Spleen (tissue), 11 donors: ENCODE results near the gene SFXN3. TPM values are rescaled to one million over a fixed set of nuclear protein-coding genes. Genes with fewer than 3 reads are reported as not detected.

Experiments
- DNase-seq: peaks from one replicate; pipeline ENCODE4 v3.0.0-alpha.2; 2020
- H3K27ac ChIP-seq, 8 donors: fragments of 200-600 bp; sonication (generic) in 7 of 8; 1 replicate in 4 of 8; 2 replicates in 4 of 8; pipeline versions ENCODE4 v1.5.0 to v1.8.0; 2016 to 2021; ENCODE audit warnings: inconsistent platforms in 4 of 8, mild to moderate bottlenecking in 4 of 8, moderate library complexity in 1 of 8
- H3K27me3 ChIP-seq, 7 donors: fragments of 200-600 bp; sonication (generic) in 6 of 7; replicated peaks in 1 of 7; 1 replicate in 4 of 7; 2 replicates in 3 of 7; pipeline versions ENCODE4 v1.5.0 to v1.8.0; 2016 to 2021; ENCODE audit warnings: inconsistent platforms in 3 of 7, mild to moderate bottlenecking in 1 of 7
- H3K36me3 ChIP-seq, 6 donors: fragments of 200-600 bp; sonication (generic) in 5 of 6; 1 replicate in 4 of 6; 2 replicates in 2 of 6; pipeline versions ENCODE4 v1.5.0 to v1.8.0; 2016 to 2021; ENCODE audit warnings: inconsistent platforms in 2 of 6
- H3K4me1 ChIP-seq, 6 donors: fragments of 200-600 bp; sonication (generic) in 5 of 6; 1 replicate in 3 of 6; 2 replicates in 3 of 6; pipeline versions ENCODE4 v1.5.0 to v1.8.0; 2016 to 2021; ENCODE audit warnings: inconsistent platforms in 3 of 6
- H3K4me3 ChIP-seq, 8 donors: fragments of 200-600 bp; sonication (generic) in 7 of 8; 1 replicate in 4 of 8; 2 replicates in 4 of 8; pipeline versions ENCODE4 v1.5.0 to v1.8.0; 2016 to 2021; ENCODE audit warnings: inconsistent platforms in 4 of 8, mild to moderate bottlenecking in 4 of 8, moderate library complexity in 2 of 8
- H3K9me3 ChIP-seq, 8 donors: fragments of 200-600 bp; sonication (generic) in 7 of 8; 1 replicate in 4 of 8; 2 replicates in 4 of 8; pipeline versions ENCODE4 v1.5.0 to v1.8.0; 2016 to 2021; ENCODE audit warnings: inconsistent platforms in 4 of 8
- CTCF ChIP-seq, 11 experiments: fragments of 200-600 bp in 7 of 11; fragments of 450-650 bp in 4 of 11; sonication (generic) in 4 of 11; IDR thresholded peaks in 8 of 11; conservative IDR thresholded peaks in 3 of 11; 1 replicate in 7 of 11; 2 replicates in 4 of 11; pipeline versions ENCODE4 v1.4.0 to v1.8.0; 2016 to 2021; ENCODE audit warnings: antibody characterized with exemption in 11 of 11, inconsistent platforms in 4 of 11, mild to moderate bottlenecking in 1 of 11
- POLR2A ChIP-seq, 3 donors: fragments of 450-650 bp; IDR thresholded peaks; one replicate each; pipeline ENCODE4 v1.5.1; 2017; ENCODE audit warnings: antibody characterized with exemption in 3 of 3, mild to moderate bottlenecking in 1 of 3
- POLR2AphosphoS5 ChIP-seq, 3 donors: sonication (generic); formaldehyde crosslinking; IDR thresholded peaks; one replicate each; pipeline ENCODE4 v1.5.1; 2017; ENCODE audit warnings: antibody characterized with exemption in 3 of 3
- WGBS, 5 donors: extraction: QIAGEN DNeasy Blood & Tissue Kit in 3 of 5; methylation state at CpG; one replicate each; pipeline versions ENCODE4 v1.1.5 to v1.1.7; 2013 to 2018; 5-methylcytosine and 5-hydroxymethylcytosine counted together
- intact Hi-C: fragments of 100-400 bp; cut with DNase I; formaldehyde crosslinking; loops from one replicate; pipeline ENCODE4 v1.15.0; 2023; ENCODE audit warnings: low total_unique reads
- polyA plus RNA-seq, 3 donors: library from polyadenylated mRNA; stranded (reverse); fragments of 200-250 nt; gene quantifications; one replicate each; pipeline ENCODE4 v1.2.1, GENCODE V29; 2013
- total RNA-seq, 7 donors: library from RNA; depleted of rRNA in 3 of 7; stranded (reverse); fragments of >200 nt in 3 of 7; fragmentation: NEBNext Ultra II Directional in 4 of 7; extraction: Animal tissue kit (Norgen Biotek cat#: 25700) in 4 of 7; gene quantifications; one replicate each; pipeline versions ENCODE4 v1.1.0 to v1.2.1, GENCODE V29; 2016 to 2021
- donor health status: healthy with polysubstance abuse.
- donor health status: DM: no; HTN: no; CAD: no; lungs with moderate emphysema.
- donor health status: DM: no; HTN: no; CAD: no.
- donor health status: Bipolar disorder and iron deficiency.
- donor health status: healthy.
- donor health status: DM: no; HTN: no; CAD: no.
- donor health status: DM: yes; HTN: yes; CAD: no.

SFXN3 gene
- total and polyA plus RNA-seq, 10 donors = 7.9 to 70.0 (median 38.5) TPM

GRCh38 chr10:101012525-101013364 is 18.3 kb upstream of the SFXN3 start:
- Histone ChIP-seq H3K36me3 (no peaks in the 10 kb centered on the region), H3K4me1 (peaks cover 10 to 43% (median 22%) of the 10 kb centered on the region in 6 donors), H3K27me3 (peaks cover 0 to 23% (median 6%) of the 10 kb centered on the region in 7 donors), H3K4me3 (no peak overlapping the region), H3K9me3 (no peaks in the 10 kb centered on the region), H3K27ac (peak overlapping the region in 7 of 8 donors; percentile 36 to 77 (median 57))
- intact Hi-C loops = no loop called here
- peak; percentile 47 to 73 (median 64) for TF ChIP-seq POLR2AphosphoS5 (IDR thresholded peaks at IDR 0.05)
- TF ChIP-seq POLR2A (IDR thresholded peaks at IDR 0.05) = no peak
- peak; percentile 73 to 97 (median 90) for TF ChIP-seq CTCF (IDR thresholded peaks at IDR 0.05 in 8 of 11, conservative IDR thresholded peaks at IDR 0.05 in 3 of 11)
- peak; percentile 89 for DNase-seq
- 18 to 33% (median 22%) methylated on average over 8 to 14 of the region's 14 CpGs for WGBS, 5 donors

GRCh38 chr10:101013365-101013825 is 17.6 kb upstream of the SFXN3 start:
- intact Hi-C loops = no loop called here
- H3K27ac ChIP-seq = peak overlapping the region in 6 of 8 donors; percentile 36 to 77 (median 58)
- WGBS, 5 donors = 56 to 67% (median 58%) methylated on average over 9 of the region's 9 CpGs

GRCh38 chr10:101014230-101014884 is 16.7 kb upstream of the SFXN3 start:
- H3K27ac ChIP-seq = no peak overlapping the region
- H3K36me3 ChIP-seq = no peaks in the 10 kb centered on the region
- intact Hi-C loops = no loop called here
- H3K27me3 ChIP-seq = peaks cover 0 to 38% (median 6%) of the 10 kb centered on the region in 7 donors
- peaks cover 18 to 48% (median 36%) of the 10 kb centered on the region in 6 donors for H3K4me1 ChIP-seq
- no peak overlapping the region for H3K4me3 ChIP-seq
- no peaks in the 10 kb centered on the region for H3K9me3 ChIP-seq
- peak; percentile 93 for DNase-seq
- TF ChIP-seq POLR2A (IDR thresholded peaks at IDR 0.05) = no peak
- TF ChIP-seq CTCF (IDR thresholded peaks at IDR 0.05 in 8 of 11, conservative IDR thresholded peaks at IDR 0.05 in 3 of 11) = peak; percentile 84 to 97 (median 92)
- peak in 1 of 3 donors; percentile 32 for TF ChIP-seq POLR2AphosphoS5 (IDR thresholded peaks at IDR 0.05)
- WGBS, 5 donors = 19 to 26% (median 22%) methylated on average over 11 of the region's 11 CpGs

More at GRCh38 chr10:101013365-101013825, 17.6 kb upstream of the SFXN3 start:
- Histone ChIP-seq H3K4me3 (no peak overlapping the region), H3K9me3 (no peaks in the 10 kb centered on the region), H3K4me1 (peaks cover 10 to 44% (median 27%) of the 10 kb centered on the region in 6 donors), H3K27me3 (peaks cover 0 to 30% (median 6%) of the 10 kb centered on the region in 7 donors), H3K36me3 (no peaks in the 10 kb centered on the region)
- TF ChIP-seq CTCF (IDR thresholded peaks at IDR 0.05 in 8 of 11, conservative IDR thresholded peaks at IDR 0.05 in 3 of 11) (no peak), POLR2A (IDR thresholded peaks at IDR 0.05) (no peak), POLR2AphosphoS5 (IDR thresholded peaks at IDR 0.05) (no peak)
- no peak for DNase-seq
